ENCODE data around the gene DNAJC5. TPM values are rescaled to one million over a fixed set of nuclear protein-coding genes. Genes with fewer than 3 reads are reported as not detected.

The DNAJC5 gene
- total RNA-seq, 2 donors from 2014 or later: 44.4 to 66.6 TPM

DNA sequence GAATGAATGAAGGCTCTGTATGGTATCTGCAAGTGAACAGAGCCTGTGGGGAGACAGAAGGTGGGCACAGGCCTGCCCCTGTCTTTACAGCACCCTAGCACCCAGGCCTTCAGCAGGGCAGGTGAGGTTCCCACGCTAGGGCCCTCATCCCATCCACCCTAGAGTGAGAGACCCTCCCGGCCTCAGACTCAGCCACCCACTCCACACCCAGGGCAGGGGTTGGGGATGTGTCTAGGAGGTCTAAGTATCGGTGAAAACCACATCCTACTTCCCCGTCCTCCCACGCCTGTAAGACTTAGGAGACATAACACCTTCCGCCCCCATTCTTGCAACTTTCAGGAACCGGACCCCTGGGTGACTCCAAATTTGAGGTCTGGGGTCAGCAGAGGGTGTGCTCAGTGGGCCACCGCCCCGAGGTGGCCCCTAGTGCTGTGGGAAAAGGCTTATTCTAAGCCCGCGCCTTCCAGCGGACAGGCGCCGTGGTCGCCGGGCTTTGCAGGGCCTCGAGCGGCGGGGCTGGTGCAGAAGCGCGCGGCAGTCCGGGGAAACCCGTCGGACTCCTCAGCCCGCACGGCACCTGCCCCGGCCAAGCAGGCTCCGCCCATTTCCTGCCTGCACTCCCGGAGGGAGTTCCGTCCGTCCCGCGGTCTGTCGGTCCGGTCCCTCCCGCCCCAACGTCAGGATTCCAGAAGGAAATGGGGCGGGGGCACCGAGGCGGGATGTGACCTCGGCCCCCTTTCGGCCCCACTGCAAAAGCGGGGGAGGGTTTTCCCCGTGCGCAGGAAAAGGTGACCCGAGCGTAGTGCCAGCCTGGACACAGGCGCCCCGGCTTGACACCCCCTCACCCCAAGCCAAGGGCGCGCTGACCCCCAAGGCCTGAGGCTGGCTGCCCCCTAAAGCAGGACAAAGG is 83.6 kb downstream of the DNAJC5 start:
- TF ChIP-seq POLR2A (IDR thresholded peaks at IDR 0.05) (no peak), POLR2AphosphoS5 (IDR thresholded peaks at IDR 0.05) (peak; percentile 80)
- TF ChIP-seq, protein P1, sequence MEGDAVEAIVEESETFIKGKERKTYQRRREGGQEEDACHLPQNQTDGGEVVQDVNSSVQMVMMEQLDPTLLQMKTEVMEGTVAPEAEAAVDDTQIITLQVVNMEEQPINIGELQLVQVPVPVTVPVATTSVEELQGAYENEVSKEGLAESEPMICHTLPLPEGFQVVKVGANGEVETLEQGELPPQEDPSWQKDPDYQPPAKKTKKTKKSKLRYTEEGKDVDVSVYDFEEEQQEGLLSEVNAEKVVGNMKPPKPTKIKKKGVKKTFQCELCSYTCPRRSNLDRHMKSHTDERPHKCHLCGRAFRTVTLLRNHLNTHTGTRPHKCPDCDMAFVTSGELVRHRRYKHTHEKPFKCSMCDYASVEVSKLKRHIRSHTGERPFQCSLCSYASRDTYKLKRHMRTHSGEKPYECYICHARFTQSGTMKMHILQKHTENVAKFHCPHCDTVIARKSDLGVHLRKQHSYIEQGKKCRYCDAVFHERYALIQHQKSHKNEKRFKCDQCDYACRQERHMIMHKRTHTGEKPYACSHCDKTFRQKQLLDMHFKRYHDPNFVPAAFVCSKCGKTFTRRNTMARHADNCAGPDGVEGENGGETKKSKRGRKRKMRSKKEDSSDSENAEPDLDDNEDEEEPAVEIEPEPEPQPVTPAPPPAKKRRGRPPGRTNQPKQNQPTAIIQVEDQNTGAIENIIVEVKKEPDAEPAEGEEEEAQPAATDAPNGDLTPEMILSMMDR (IDR thresholded peaks at IDR 0.05): no peak
- 9% methylated on average over 52 of the region's 52 CpGs for WGBS
- H3K9me3 ChIP-seq: no peaks in the 10 kb centered on the region
- no peaks in the 10 kb centered on the region for H3K27me3 ChIP-seq (replicated peaks; ENCODE audit: insufficient read depth)
- H3K36me3 ChIP-seq: no peaks in the 10 kb centered on the region
- peak overlapping the region; percentile 46 to 58 for H3K4me3 ChIP-seq
- peaks cover 15% of the 10 kb centered on the region for H3K4me1 ChIP-seq (replicated peaks)
- peak overlapping the region; percentile 73 to 83 for H3K27ac ChIP-seq
- peak; percentile 80 for DNase-seq (ENCODE audit: low spot score)
- intact Hi-C loops (cut with DNase I): loop anchor here (10.0 kb wide), 2 partner anchors 204 to 334 kb away; no protein-coding TSS in a partner anchor

DNA sequence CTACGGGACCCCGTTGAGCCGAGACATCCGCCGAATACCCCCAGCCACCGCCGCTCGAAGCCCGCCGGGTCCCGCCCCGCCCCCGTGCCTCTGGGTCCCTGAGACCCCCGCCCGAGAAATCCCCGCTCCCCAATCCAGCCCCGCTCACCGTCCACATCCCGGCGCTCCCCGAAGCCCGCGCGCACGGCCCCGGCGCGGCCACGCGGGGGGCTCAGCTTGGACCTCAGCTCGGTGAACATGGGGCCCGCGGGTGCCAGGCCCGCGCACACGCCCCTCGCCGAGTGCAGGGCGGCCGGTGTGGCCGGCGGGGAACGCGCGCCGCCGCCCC is 84.3 kb downstream of the DNAJC5 start:
- no peaks in the 10 kb centered on the region for H3K9me3 ChIP-seq
- intact Hi-C loops (cut with DNase I): loop anchor here (10.0 kb wide), 2 partner anchors 204 to 334 kb away; no protein-coding TSS in a partner anchor
- no peak for DNase-seq (ENCODE audit: low spot score)
- no peaks in the 10 kb centered on the region for H3K27me3 ChIP-seq (replicated peaks; ENCODE audit: insufficient read depth)
- peak overlapping the region; percentile 73 to 83 for H3K27ac ChIP-seq
- 2% methylated on average over 33 of the region's 47 CpGs for WGBS
- peaks cover 12% of the 10 kb centered on the region for H3K4me1 ChIP-seq (replicated peaks)
- H3K36me3 ChIP-seq: no peaks in the 10 kb centered on the region
- TF ChIP-seq, protein P1 (IDR thresholded peaks at IDR 0.05): no peak
- TF ChIP-seq POLR2AphosphoS5 (IDR thresholded peaks at IDR 0.05) (no peak), POLR2A (IDR thresholded peaks at IDR 0.05) (no peak)
- peak overlapping the region; percentile 46 to 58 for H3K4me3 ChIP-seq

DNA sequence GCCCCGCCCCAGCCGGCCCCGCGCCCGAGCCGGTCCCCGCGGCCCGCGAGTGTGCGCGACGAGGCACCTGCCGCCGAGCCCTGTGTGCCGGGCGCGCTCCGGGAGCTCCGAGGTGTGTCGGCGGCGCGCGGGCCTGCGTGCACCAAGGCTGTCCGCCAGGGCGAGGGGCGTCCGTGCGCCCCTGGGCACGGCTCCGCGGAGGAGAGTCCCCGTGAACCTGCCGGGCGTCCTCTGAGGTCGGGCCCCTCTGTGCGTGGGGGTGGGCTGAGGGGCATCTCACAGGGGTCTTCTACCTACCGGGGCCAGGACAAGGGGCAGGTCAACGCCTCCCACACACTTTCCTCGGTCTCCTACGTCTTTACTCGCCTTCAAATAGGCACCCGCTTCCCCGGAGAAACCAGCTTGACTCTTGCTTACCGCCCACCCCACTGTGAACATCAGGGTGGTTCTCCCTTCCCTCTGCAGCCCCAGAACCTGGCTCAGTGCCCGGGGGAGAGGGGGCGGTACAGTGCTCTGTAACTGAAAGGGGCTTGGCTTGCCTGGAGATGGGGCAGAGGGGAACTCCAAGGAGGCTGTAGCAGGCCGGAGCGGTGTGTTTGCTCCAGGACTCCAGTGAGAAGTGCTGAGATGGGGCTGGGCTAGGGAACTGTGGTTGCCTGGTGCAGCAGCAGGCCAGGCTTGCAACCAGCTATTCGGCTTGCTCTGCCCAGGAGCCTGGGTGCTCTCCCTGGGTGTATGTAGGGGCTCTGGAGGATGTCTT is 84.8 kb downstream of the DNAJC5 start, which contains the start of gene SAMD10:
Gene SAMD10, minus strand, starts transcription at position 86 of the 760 bp plus-strand sequence. CDS start 175 bp downstream, outside the sequence.
- Histone ChIP-seq H3K27me3 (replicated peaks; ENCODE audit: insufficient read depth) (no peaks in the 10 kb centered on the region), H3K4me1 (replicated peaks) (peaks cover 7% of the 10 kb centered on the region), H3K4me3 (peak within 1 kb of the TSS; percentile 46 to 58), H3K9me3 (no peaks in the 10 kb centered on the region), H3K27ac (peak within 1 kb of the TSS; percentile 75 to 83), H3K36me3 (peaks cover 0 to 3% of the 10 kb centered on the region in 2 donors)
- no peak for DNase-seq (ENCODE audit: low spot score)
- intact Hi-C loops (cut with DNase I): loop anchor here (10.0 kb wide), 2 partner anchors 205 to 335 kb away; no protein-coding TSS in a partner anchor
- 4% methylated on average over 29 of the region's 52 CpGs for WGBS
- no peak for TF ChIP-seq POLR2AphosphoS5 (IDR thresholded peaks at IDR 0.05)
- no peak for TF ChIP-seq POLR2A (IDR thresholded peaks at IDR 0.05)
- TF ChIP-seq, protein P1 (IDR thresholded peaks at IDR 0.05): peak in 2 of 4 experiments; percentile 36 to 42

DNA sequence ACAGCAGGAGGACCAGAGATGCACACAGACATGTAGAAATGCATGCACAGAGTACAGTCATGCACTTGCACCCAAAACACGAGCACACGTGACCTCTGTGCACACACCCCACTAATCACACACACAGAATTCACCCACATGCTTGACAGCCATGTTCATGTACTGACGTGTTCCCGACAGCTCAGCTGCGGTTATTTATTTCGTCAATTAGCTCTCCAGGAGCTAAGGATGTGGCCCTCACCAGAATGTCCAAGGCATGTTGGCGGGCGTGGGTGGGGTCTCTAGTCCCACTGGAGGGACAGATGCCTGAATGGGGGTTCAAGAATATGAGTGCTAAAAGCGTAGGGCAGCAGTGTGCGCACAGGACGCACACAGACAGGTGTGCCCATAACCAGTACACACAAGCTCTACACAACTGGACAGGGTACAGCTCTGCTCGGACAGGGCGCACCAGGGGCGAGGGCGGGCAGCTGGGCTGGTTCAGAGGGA is 85.4 kb downstream of the DNAJC5 start:
- Histone ChIP-seq H3K4me1 (replicated peaks) (peaks cover 7% of the 10 kb centered on the region), H3K9me3 (no peaks in the 10 kb centered on the region), H3K27ac (peak overlapping the region; percentile 73 to 75), H3K27me3 (replicated peaks; ENCODE audit: insufficient read depth) (no peaks in the 10 kb centered on the region), H3K36me3 (peaks cover 0 to 7% of the 10 kb centered on the region in 2 donors), H3K4me3 (peak overlapping the region; percentile 79)
- no peak for DNase-seq (ENCODE audit: low spot score)
- 63% methylated on average over 15 of the region's 15 CpGs for WGBS
- TF ChIP-seq, protein P1 (IDR thresholded peaks at IDR 0.05): no peak
- intact Hi-C loops (cut with DNase I): no loop called here

All from prostate gland (tissue), 2 donors.